GM19468 (cell line): ENCODE measurements around the gene MED8.
A peak's percentile ranks its signal among the peaks of the same experiment; 100 is the strongest.

ENCODE experiments used
- ATAC-seq: cut with Tn5 transposase; IDR thresholded peaks from one replicate; pipeline ENCODE4 v1.9.1; 2021; ENCODE audit warnings: mild to moderate bottlenecking, moderate library complexity, moderate number of reproducible peaks; ENCODE audit not compliant: unreplicated experiment; ENCODE audit errors: extremely low read depth

Gene MED8

DNA sequence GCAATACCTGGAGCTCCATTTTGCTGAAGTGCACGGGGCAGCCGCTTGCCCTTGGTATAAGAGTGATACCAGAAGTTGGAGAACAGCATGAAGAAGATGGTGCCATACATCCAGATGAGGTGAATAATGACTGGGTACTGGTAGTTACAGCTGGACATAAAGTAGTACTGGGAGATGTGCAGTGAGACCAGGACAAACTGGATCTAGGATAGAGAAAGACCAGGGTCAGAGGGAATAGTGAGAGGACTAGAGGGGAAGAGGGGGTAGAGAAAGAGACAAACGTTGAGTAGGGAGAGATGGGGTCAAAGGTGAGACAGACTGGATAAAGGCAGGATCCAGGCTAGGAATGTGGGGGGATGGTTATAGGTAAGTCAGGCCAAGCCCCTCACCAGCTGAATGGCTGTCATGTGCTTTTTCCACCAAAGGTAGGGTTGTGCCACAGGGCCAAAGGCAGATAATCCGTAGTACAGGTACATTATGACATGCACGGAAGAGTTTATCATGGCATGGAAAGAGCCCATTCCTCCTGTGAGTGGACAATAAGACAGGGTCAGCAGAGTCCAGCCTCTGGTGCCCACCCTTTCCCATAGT, 25.6 kb downstream of the MED8 start:
- no peak for ATAC-seq

GRCh38 chr1:43363283-43363934, 26.2 kb downstream of the MED8 start:
- no peak for ATAC-seq

DNA sequence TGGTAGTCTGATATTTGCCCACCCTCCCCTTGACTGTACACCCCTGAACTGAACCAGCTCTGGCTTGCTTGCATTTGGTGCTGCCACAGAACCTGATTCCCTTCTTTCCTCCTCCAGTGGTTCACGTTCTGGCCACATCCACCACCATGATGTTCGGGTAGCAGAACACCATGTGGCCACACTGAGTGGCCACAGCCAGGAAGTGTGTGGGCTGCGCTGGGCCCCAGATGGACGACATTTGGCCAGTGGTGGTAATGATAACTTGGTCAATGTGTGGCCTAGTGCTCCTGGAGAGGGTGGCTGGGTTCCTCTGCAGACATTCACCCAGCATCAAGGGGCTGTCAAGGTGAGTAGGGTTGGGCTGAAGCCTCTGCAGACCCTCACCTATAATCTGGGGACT, 29.0 kb downstream of the MED8 start:
- ATAC-seq = no peak

DNA sequence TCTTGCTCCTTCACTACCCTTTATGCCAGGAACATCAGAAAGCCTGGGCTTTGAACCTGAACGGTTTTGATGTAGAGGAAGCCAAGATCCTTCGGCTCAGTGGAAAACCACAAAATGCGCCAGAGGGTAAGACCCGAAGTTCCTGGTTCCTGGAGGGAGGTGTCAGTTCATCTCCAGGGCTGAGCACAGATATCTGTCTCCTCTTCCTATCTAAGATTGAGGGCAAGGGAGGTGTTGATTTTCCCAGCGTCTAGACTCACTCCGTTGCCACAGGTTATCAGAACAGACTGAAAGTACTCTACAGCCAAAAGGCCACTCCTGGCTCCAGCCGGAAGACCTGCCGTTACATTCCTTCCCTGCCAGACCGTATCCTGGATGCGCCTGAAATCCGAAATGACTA, 29.9 kb downstream of the MED8 start:
- ATAC-seq = no peak

DNA sequence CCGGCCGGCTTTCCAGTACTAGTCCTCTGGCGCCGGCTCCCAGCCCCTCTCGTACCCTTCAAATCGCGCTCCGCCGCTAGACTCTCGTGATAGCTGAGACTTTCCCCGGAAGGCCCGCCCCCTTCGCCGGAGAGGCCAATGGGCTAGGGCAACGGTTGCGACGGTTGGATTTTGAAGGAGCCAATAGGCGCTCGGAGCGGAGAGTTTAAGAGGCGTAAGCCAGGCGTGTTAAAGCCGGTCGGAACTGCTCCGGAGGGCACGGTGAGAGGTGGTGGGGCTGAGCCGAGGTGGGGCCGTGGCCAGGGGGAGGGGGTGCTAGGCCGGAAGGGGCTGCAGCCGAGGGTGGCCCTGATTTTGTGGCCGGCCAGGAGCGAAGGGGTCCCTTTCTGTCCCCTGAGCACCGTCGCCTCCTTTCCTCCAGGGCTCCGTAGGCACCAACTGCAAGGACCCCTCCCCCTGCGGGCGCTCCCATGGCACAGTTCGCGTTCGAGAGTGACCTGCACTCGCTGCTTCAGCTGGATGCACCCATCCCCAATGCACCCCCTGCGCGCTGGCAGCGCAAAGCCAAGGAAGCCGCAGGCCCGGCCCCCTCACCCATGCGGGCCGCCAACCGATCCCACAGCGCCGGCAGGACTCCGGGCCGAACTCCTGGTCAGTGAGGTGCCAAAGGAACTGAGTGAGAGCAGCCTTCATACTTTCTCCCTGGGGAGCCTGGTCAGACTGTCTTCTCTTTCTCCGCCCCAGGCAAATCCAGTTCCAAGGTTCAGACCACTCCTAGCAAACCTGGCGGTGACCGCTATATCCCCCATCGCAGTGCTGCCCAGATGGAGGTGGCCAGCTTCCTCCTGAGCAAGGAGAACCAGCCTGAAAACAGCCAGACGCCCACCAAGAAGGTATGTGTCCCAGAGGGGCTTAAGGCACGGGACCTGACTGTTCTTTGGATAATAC, 30.6 kb downstream of the MED8 start, which contains the start of gene CDC20:
CDC20 (plus strand) TSS at position 236 of the 948 bp plus-strand sequence; CDS start at position 471, 235 bp downstream.
- peak; percentile 91 for ATAC-seq

GRCh38 chr1:43358121-43358745, 31.4 kb downstream of the MED8 start:
- ATAC-seq = no peak

DNA sequence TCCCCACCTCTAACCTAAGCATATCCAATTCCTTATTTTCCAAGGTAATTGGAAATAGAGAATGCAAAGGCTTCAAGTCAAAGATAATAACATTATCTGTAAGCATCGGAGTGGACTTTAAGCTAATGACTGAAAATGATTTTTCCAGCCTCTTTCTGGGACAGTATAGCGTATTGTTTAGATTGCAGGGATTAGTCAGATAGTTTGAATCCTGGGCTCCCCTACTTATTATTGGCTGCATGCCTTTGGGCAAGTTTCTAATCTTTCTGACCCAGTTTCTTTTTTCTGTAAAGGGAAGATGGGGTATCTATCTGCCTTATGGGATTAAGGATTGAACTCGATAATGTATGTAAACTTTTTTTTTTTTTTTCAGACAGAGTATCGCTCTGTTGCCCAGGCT, 32.3 kb downstream of the MED8 start:
- no peak for ATAC-seq

GRCh38 chr1:43354936-43355335, 34.7 kb downstream of the MED8 start:
- no peak for ATAC-seq

- no peak for ATAC-seq
These were observed 35.1 kb downstream of the MED8 start for GRCh38 chr1:43354471-43354870.

DNA sequence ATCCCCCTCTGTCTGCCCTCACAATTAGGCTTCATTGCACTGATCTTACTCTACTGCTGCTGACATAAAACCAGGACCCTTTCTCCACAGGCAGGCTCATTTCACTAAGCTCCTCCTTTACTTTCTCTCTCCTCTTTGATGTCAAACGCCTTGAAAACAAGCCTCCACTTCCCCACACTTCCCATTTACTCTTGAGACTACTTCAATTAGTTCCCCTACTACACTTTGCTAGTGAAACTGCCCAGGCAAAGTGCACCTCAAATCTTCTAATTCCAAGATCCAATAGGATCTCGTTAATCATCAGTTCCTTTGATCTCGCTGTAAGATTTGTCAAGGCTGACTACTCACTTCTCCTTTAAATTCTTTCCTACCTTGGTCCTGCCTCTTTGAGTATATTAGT, 36.7 kb downstream of the MED8 start:
- no peak for ATAC-seq

GRCh38 chr1:43352351-43352705, 37.3 kb downstream of the MED8 start:
- no peak for ATAC-seq

GRCh38 chr1:43351421-43352350, 37.9 kb downstream of the MED8 start:
- no peak for ATAC-seq

DNA sequence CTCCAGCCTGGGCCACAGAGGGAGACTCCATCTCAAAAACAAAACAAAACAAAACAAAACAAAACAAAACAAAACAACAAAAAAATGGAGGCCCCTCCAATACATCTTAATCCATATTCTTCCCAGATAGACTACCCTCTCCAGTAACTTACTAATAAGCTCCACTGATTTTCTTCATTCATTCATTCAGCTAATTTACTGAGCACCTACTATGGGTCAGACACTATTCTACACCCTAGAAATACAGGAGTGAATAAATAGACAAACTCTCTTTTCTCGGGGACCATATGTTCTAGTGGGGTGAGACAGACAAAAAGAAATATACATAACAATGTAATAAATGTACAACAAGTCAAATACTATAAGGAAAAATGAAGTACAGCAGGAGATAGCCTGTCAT, 38.6 kb downstream of the MED8 start:
- no peak for ATAC-seq

DNA sequence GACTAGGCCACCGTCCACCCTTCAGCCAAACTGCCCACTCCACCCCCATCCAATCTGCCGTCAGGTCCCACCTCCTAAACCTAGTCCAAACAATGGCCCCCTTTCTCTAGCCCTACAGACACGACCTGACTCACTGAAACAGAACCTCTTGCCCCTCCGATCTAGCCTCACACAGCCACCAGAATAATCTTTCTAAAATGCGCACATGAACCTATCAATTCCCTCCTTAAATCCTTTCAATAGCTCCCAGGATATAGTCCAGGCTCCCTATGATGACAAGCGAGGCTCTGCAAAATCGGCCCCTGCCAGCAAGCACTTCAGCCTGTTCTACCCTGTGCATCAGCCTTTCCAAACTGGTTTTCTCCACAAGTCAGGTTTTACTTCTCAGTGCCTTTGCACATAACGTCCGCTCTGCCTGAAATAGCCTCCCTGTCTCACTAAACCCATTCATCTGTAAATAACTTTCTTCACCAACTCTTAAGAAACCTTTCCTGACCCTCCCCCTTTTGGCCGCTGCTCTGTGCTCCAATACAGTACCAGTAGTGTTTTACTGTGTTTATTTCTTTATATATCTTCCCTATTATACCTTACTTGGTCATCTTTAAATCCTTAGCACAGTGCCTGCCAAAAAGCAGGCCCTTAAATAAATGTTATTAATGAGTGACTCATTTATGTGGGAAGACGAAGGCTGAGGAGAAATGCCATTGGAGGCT, 39.9 kb downstream of the MED8 start:
- ATAC-seq = no peak

DNA sequence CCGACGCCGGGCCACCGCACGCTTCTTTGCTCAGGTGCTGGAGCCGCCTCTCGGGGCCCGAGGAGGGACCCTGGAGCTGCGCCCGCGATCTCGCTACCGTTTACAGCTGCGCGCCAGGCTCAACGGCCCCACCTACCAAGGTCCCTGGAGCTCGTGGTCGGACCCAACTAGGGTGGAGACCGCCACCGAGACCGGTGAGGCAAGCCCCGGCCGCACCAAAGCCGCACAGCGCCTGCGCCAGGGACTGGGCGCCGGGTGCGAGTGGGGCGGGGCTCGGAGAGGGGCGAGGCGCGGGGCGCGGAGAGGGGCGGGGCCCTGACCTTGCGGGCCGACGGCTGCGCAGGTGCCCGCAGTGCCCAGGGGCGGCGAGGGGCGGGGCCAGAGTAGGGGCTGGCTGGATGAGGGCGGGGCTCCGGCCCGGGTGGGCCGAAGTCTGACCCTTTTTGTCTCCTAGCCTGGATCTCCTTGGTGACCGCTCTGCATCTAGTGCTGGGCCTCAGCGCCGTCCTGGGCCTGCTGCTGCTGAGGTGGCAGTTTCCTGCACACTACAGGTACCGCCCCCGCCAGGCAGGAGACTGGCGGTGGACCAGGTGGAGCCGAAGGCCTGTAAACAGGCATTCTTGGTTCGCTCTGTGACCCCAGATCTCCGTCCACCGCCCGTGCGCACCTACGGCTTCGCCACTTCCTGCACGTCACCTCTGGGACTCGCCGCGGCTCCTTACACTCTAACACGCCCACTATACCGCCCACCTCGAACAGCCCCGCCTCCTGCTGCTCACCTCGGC, 40.6 kb downstream of the MED8 start:
- ATAC-seq = no peak

- ATAC-seq = no peak
These were observed 41.2 kb downstream of the MED8 start for GRCh38 chr1:43348343-43348808.

DNA sequence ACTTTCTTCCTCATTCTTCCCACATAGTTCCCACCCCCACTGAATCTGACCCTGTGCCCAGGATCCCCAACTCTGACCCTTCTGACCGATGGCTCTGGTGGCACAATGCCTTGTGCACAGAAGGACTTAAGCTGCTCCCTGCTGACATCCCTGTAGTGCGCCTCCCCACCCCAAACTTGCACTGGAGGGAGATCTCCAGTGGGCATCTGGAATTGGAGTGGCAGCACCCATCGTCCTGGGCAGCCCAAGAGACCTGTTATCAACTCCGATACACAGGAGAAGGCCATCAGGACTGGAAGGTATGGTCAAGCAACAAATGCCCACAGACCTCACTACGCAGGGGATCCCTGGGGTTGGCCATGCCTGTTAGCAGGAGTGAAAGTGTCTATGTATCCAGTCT, 43.0 kb downstream of the MED8 start:
- ATAC-seq = no peak

- no peak for ATAC-seq
These were observed 44.5 kb downstream of the MED8 start for GRCh38 chr1:43345120-43345519.
